ENCODE data around the gene FKBP5.

FKBP5 gene

GRCh38 chr6:35730745-35731413 is 42.2 kb upstream of the FKBP5 start:
- ATAC-seq (ENCODE audit: low read depth) = no peak
- Histone ChIP-seq H3K9me3 (ENCODE audit: severe bottlenecking) (no peaks in the 10 kb centered on the region), H3K4me1 (ENCODE audit: insufficient read depth, poor library complexity, severe bottlenecking) (peaks cover 62% of the 10 kb centered on the region), H3K36me3 (ENCODE audit: low read depth) (no peaks in the 10 kb centered on the region), H3K27ac (ENCODE audit: poor library complexity, severe bottlenecking) (peak overlapping the region; percentile 99), H3K4me3 (ENCODE audit: severe bottlenecking) (no peak overlapping the region), H3K27me3 (ENCODE audit: insufficient read depth, poor library complexity, severe bottlenecking) (no peaks in the 10 kb centered on the region)
- TF ChIP-seq, protein P1, sequence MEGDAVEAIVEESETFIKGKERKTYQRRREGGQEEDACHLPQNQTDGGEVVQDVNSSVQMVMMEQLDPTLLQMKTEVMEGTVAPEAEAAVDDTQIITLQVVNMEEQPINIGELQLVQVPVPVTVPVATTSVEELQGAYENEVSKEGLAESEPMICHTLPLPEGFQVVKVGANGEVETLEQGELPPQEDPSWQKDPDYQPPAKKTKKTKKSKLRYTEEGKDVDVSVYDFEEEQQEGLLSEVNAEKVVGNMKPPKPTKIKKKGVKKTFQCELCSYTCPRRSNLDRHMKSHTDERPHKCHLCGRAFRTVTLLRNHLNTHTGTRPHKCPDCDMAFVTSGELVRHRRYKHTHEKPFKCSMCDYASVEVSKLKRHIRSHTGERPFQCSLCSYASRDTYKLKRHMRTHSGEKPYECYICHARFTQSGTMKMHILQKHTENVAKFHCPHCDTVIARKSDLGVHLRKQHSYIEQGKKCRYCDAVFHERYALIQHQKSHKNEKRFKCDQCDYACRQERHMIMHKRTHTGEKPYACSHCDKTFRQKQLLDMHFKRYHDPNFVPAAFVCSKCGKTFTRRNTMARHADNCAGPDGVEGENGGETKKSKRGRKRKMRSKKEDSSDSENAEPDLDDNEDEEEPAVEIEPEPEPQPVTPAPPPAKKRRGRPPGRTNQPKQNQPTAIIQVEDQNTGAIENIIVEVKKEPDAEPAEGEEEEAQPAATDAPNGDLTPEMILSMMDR (IDR thresholded peaks at IDR 0.05; ENCODE audit: poor library complexity, severe bottlenecking) = no peak
- no peak for DNase-seq (ENCODE audit: low spot score)

- H3K4me3 ChIP-seq (ENCODE audit: severe bottlenecking) = no peak overlapping the region
- no peak for ATAC-seq (ENCODE audit: low read depth)
Observed at GRCh38 chr6:35729722-35730121, 41.0 kb upstream of the FKBP5 start.

GRCh38 chr6:35728683-35729678 is 40.3 kb upstream of the FKBP5 start:
- Histone ChIP-seq H3K9me3 (ENCODE audit: severe bottlenecking) (no peaks in the 10 kb centered on the region), H3K27me3 (ENCODE audit: insufficient read depth, poor library complexity, severe bottlenecking) (no peaks in the 10 kb centered on the region), H3K4me3 (ENCODE audit: severe bottlenecking) (no peak overlapping the region), H3K27ac (ENCODE audit: poor library complexity, severe bottlenecking) (peak overlapping the region; percentile 99), H3K36me3 (ENCODE audit: low read depth) (no peaks in the 10 kb centered on the region), H3K4me1 (ENCODE audit: insufficient read depth, poor library complexity, severe bottlenecking) (peaks cover 73% of the 10 kb centered on the region)
- ATAC-seq (ENCODE audit: low read depth) (no peak), DNase-seq (ENCODE audit: low spot score) (no peak)
- TF ChIP-seq, protein P1 (IDR thresholded peaks at IDR 0.05; ENCODE audit: poor library complexity, severe bottlenecking) = no peak

More at GRCh38 chr6:35729722-35730121, 41.0 kb upstream of the FKBP5 start:
- H3K36me3 ChIP-seq (ENCODE audit: low read depth) = no peaks in the 10 kb centered on the region
- H3K4me1 ChIP-seq (ENCODE audit: insufficient read depth, poor library complexity, severe bottlenecking) = peaks cover 73% of the 10 kb centered on the region
- H3K9me3 ChIP-seq (ENCODE audit: severe bottlenecking) = no peaks in the 10 kb centered on the region
- no peaks in the 10 kb centered on the region for H3K27me3 ChIP-seq (ENCODE audit: insufficient read depth, poor library complexity, severe bottlenecking)
- H3K27ac ChIP-seq (ENCODE audit: poor library complexity, severe bottlenecking) = peak overlapping the region; percentile 99
- TF ChIP-seq, protein P1 (IDR thresholded peaks at IDR 0.05; ENCODE audit: poor library complexity, severe bottlenecking) = no peak
- no peak for DNase-seq (ENCODE audit: low spot score)

DNA sequence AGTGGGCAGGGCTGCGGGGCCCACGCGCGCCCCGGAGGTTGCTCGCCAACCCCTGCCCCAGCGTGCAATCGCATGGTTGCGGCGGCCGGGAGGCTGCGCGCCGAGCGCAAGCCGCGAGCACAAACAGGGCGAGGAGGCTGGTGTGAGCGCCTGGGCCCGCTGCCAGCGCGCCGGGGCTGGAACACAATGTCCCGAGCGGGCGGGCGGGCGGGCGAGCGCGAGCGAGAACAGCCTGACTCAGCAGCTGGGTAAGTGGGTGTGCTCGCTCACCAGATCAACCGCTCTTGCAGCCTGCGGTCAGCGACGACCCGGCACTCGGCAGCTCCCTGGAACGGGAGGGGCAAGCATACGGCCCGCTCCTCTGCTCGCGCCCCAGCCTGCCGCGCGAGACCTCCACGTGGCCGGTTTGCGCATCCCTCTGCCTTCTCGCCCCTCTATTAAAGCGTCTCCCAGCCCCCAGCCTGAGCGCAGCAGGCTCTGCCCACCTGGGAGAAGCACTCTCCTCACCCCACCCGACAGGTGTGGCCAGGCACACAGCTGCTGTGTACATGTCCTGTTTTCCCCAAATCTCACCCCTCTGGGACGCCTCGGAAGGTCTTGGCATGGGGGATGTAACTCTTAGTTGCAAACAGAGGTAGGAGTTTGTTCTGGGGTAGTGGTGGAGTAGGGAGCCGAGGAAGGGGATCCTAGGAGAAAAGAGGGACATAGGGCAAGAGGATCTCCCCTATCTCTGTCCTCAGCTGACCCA is 39.4 kb upstream of the FKBP5 start:
- peak; percentile 95 for DNase-seq (ENCODE audit: low spot score)
- H3K4me1 ChIP-seq (ENCODE audit: insufficient read depth, poor library complexity, severe bottlenecking) = peaks cover 65% of the 10 kb centered on the region
- TF ChIP-seq, protein P1 (IDR thresholded peaks at IDR 0.05; ENCODE audit: poor library complexity, severe bottlenecking) = no peak
- no peaks in the 10 kb centered on the region for H3K27me3 ChIP-seq (ENCODE audit: insufficient read depth, poor library complexity, severe bottlenecking)
- H3K36me3 ChIP-seq (ENCODE audit: low read depth) = no peaks in the 10 kb centered on the region
- peak; percentile 65 for ATAC-seq (ENCODE audit: low read depth)
- peak overlapping the region; percentile 18 for H3K4me3 ChIP-seq (ENCODE audit: severe bottlenecking)
- no peaks in the 10 kb centered on the region for H3K9me3 ChIP-seq (ENCODE audit: severe bottlenecking)
- H3K27ac ChIP-seq (ENCODE audit: poor library complexity, severe bottlenecking) = peak overlapping the region; percentile 99

Measured in RWPE2 (cell line).